Neural progenitor cell (in vitro differentiated cells): ENCODE measurements around the gene LARGE1. TPM values are rescaled to one million over a fixed set of nuclear protein-coding genes. Genes with fewer than 3 reads are reported as not detected.

Experiments
- DNase-seq: peaks from one replicate; pipeline ENCODE4 v3.0.0-alpha.2; 2016; ENCODE audit warnings: low spot score
- H2AFZ ChIP-seq: fragments of 200-600 bp; sonication (generic); replicated peaks from 2 replicates; pipeline ENCODE4 v1.6.1; 2016; ENCODE audit warnings: antibody characterized with exemption
- H3F3A ChIP-seq: fragments of 200-600 bp; sonication (generic); 2 replicates; pipeline ENCODE4 v1.6.1; 2016; ENCODE audit warnings: antibody characterized with exemption, low read depth
- H3K27ac ChIP-seq: fragments of 200-600 bp; sonication (generic); 2 replicates; pipeline ENCODE4 v1.5.1; 2016; ENCODE audit warnings: mild to moderate bottlenecking
- H3K27me3 ChIP-seq: fragments of 200-600 bp; sonication (generic); 2 replicates; pipeline ENCODE4 v1.6.1; 2016; ENCODE audit warnings: mild to moderate bottlenecking, moderate library complexity
- H3K36me3 ChIP-seq: fragments of 200-600 bp; sonication (generic); 2 replicates; pipeline ENCODE4 v1.5.1; 2016
- H3K4me1 ChIP-seq: fragments of 200-600 bp; sonication (generic); 2 replicates; pipeline ENCODE4 v1.6.1; 2016; ENCODE audit warnings: mixed run types
- H3K4me2 ChIP-seq: fragments of 200-600 bp; sonication (generic); 2 replicates; pipeline ENCODE4 v1.6.1; 2016
- H3K4me3 ChIP-seq: fragments of 200-600 bp; sonication (generic); 2 replicates; pipeline ENCODE4 v1.5.1; 2016
- H3K79me2 ChIP-seq: fragments of 200-600 bp; sonication (generic); 2 replicates; pipeline ENCODE4 v1.6.1; 2016; ENCODE audit warnings: low read depth
- H3K9ac ChIP-seq: fragments of 200-600 bp; sonication (generic); 2 replicates; pipeline ENCODE4 v1.6.1; 2016
- H3K9me3 ChIP-seq: fragments of 200-600 bp; sonication (generic); 2 replicates; pipeline ENCODE4 v1.5.1; 2016; ENCODE audit warnings: low read depth
- H4K20me1 ChIP-seq: fragments of 200-600 bp; sonication (generic); 2 replicates; pipeline ENCODE4 v1.6.1; 2016; ENCODE audit warnings: low read depth
- H3K27ac Mint-ChIP-seq: 3 replicates; pipeline ENCODE4 v1.8.0; 2021; ENCODE audit warnings: mixed read lengths
- H3K27me3 Mint-ChIP-seq: 2 replicates; pipeline ENCODE4 v1.8.0; 2022; ENCODE audit warnings: low read depth, mild to moderate bottlenecking, inconsistent platforms, moderate library complexity, mixed read lengths; ENCODE audit not compliant: insufficient read depth
- H3K36me3 Mint-ChIP-seq: 3 replicates; pipeline ENCODE4 v1.8.0; 2021; ENCODE audit warnings: mixed read lengths
- H3K4me1 Mint-ChIP-seq: 3 replicates; pipeline ENCODE4 v1.8.0; 2021; ENCODE audit warnings: mixed read lengths
- H3K4me3 Mint-ChIP-seq: 3 replicates; pipeline ENCODE4 v1.8.0; 2021; ENCODE audit warnings: mild to moderate bottlenecking, moderate library complexity, mixed read lengths
- H3K9me3 Mint-ChIP-seq: 3 replicates; pipeline ENCODE4 v1.8.0; 2020; ENCODE audit warnings: mixed read lengths
- EZH2 ChIP-seq: fragments of 200-600 bp; sonication (generic); IDR thresholded peaks from 2 replicates; pipeline ENCODE4 v1.6.1; 2017; ENCODE audit warnings: antibody characterized with exemption, mild to moderate bottlenecking, moderate library complexity
- EZH2phosphoT487 ChIP-seq: fragments of 200-600 bp; sonication (generic); IDR thresholded peaks from 2 replicates; pipeline ENCODE4 v1.6.1; 2017; ENCODE audit warnings: antibody characterized with exemption
- total RNA-seq: library from RNA; depleted of rRNA; stranded (reverse); fragments of >200 nt; gene quantifications from 2 replicates; pipeline ENCODE4 v1.2.3, GENCODE V29; 2015; ENCODE audit warnings: low replicate concordance
- TF ChIP-seq, protein P1 (sequence below): fragments of 200-600 bp; sonication (generic); IDR thresholded peaks from 2 replicates; pipeline ENCODE4 v1.5.1; 2017; ENCODE audit warnings: antibody characterized with exemption, mild to moderate bottlenecking

Gene LARGE1
- total RNA-seq, 1 donor from 2014 or later = 24.9 TPM

DNA sequence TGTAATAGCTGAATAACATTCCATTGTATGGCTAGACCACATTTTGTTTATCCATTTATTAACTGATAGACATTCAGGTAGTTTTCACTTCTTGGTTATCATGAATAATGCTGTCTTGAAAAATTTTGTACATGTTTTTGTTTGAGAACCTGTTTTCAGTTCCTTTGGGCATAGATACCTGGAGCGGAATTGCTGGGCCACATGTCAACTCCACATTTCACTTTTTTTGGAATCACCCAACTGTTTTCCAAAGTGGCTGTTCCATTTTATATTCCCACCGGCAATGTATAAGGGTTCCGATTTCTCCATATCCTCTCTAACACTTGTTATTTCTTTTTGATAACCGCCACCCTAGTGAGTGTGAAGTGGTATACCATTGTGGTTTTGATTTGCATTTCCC lies 184.3 kb downstream of the LARGE1 start:
- Histone ChIP-seq H3K9ac (no peak overlapping the region), H3F3A (peaks cover 36% of the 10 kb centered on the region), H3K27me3 (no peaks in the 10 kb centered on the region), H3K4me2 (no peak overlapping the region), H3K79me2 (peaks cover 59% of the 10 kb centered on the region), H4K20me1 (no peaks in the 10 kb centered on the region), H3K4me1 (peaks cover 60% of the 10 kb centered on the region), H3K9me3 (no peaks in the 10 kb centered on the region), H3K4me3 (no peak overlapping the region), H3K36me3 (peaks cover 8% of the 10 kb centered on the region), H3K27ac (no peak overlapping the region), H2AFZ (no peak overlapping the region)
- no peak for DNase-seq
- Mint-ChIP-seq H3K9me3 (peaks cover 13% of the 10 kb centered on the region), H3K4me1 (peaks cover 51% of the 10 kb centered on the region), H3K27ac (no peak overlapping the region), H3K27me3 (peaks cover 4% of the 10 kb centered on the region), H3K4me3 (no peak overlapping the region), H3K36me3 (peaks cover 29% of the 10 kb centered on the region)
- TF ChIP-seq, protein P1, sequence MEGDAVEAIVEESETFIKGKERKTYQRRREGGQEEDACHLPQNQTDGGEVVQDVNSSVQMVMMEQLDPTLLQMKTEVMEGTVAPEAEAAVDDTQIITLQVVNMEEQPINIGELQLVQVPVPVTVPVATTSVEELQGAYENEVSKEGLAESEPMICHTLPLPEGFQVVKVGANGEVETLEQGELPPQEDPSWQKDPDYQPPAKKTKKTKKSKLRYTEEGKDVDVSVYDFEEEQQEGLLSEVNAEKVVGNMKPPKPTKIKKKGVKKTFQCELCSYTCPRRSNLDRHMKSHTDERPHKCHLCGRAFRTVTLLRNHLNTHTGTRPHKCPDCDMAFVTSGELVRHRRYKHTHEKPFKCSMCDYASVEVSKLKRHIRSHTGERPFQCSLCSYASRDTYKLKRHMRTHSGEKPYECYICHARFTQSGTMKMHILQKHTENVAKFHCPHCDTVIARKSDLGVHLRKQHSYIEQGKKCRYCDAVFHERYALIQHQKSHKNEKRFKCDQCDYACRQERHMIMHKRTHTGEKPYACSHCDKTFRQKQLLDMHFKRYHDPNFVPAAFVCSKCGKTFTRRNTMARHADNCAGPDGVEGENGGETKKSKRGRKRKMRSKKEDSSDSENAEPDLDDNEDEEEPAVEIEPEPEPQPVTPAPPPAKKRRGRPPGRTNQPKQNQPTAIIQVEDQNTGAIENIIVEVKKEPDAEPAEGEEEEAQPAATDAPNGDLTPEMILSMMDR = no peak
- TF ChIP-seq EZH2 = no peak
- TF ChIP-seq EZH2phosphoT487 = no peak

DNA sequence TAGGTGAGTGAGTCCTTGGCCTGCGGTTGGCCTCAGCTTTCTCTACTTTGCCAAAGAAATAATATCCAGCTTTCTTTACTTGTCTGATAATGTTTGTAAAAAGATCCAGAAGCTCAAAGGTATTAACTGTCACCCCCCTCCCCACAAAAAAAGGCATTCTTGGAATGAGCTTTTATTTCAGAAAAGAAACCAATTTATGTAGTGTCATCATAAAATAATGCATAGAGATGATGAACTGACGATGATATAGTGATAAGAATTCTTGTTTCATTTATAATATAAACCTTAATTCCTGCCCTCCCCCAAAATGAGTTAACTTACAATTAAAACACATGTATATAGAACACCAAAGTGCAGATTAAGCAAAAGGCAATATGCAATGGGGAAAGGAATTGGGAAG lies 191.4 kb downstream of the LARGE1 start:
- no peak overlapping the region for H3K27ac ChIP-seq
- peaks cover 2% of the 10 kb centered on the region for H3K9me3 Mint-ChIP-seq
- H3K79me2 ChIP-seq = peaks cover 29% of the 10 kb centered on the region
- no peaks in the 10 kb centered on the region for H3K9me3 ChIP-seq
- no peaks in the 10 kb centered on the region for H3K36me3 ChIP-seq
- no peak overlapping the region for H3K4me2 ChIP-seq
- TF ChIP-seq, protein P1 = no peak
- no peak for TF ChIP-seq EZH2phosphoT487
- no peak for TF ChIP-seq EZH2
- no peak overlapping the region for H3K9ac ChIP-seq
- no peak overlapping the region for H3K27ac Mint-ChIP-seq
- no peaks in the 10 kb centered on the region for H3F3A ChIP-seq
- peaks cover 11% of the 10 kb centered on the region for H3K36me3 Mint-ChIP-seq
- no peak overlapping the region for H2AFZ ChIP-seq
- H3K4me1 ChIP-seq = peaks cover 13% of the 10 kb centered on the region
- no peak for DNase-seq
- no peak overlapping the region for H3K4me3 ChIP-seq
- H4K20me1 ChIP-seq = peaks cover 6% of the 10 kb centered on the region
- H3K4me3 Mint-ChIP-seq = no peak overlapping the region
- peaks cover 22% of the 10 kb centered on the region for H3K4me1 Mint-ChIP-seq
- no peaks in the 10 kb centered on the region for H3K27me3 Mint-ChIP-seq
- no peaks in the 10 kb centered on the region for H3K27me3 ChIP-seq

DNA sequence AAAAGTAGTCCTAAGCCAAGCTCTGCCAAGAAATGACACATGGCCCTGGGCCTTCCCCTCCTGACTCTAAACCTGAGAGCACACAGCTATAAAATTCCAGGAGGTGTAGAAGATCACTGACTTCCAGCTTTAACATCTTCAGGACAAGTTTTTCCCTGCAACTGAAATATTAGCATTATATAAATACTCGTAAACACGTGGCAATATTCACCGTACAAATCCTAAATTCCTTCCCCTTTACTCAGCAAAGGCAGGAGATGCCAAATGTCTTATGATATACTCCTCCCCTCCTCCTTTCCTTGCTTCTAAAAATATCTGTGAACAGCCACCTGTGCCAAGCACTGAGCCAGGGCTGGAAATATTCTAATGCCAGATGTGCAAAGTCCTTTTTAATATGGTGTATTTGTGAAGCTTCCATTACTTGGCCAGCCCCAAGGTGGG lies 194.0 kb downstream of the LARGE1 start:
- no peaks in the 10 kb centered on the region for H3K27me3 ChIP-seq
- H3K27me3 Mint-ChIP-seq = no peaks in the 10 kb centered on the region
- H2AFZ ChIP-seq = no peak overlapping the region
- peaks cover 19% of the 10 kb centered on the region for H3K79me2 ChIP-seq
- peaks cover 37% of the 10 kb centered on the region for H3K4me1 Mint-ChIP-seq
- H3K27ac ChIP-seq = no peak overlapping the region
- H4K20me1 ChIP-seq = peaks cover 6% of the 10 kb centered on the region
- no peak overlapping the region for H3K4me3 ChIP-seq
- TF ChIP-seq EZH2 (no peak), EZH2phosphoT487 (no peak)
- TF ChIP-seq, protein P1 = no peak
- H3F3A ChIP-seq = peaks cover 12% of the 10 kb centered on the region
- peaks cover 19% of the 10 kb centered on the region for H3K4me1 ChIP-seq
- H3K9me3 Mint-ChIP-seq = peaks cover 5% of the 10 kb centered on the region
- H3K36me3 Mint-ChIP-seq = peaks cover 18% of the 10 kb centered on the region
- no peak overlapping the region for H3K27ac Mint-ChIP-seq
- no peak for DNase-seq
- H3K36me3 ChIP-seq = no peaks in the 10 kb centered on the region
- no peak overlapping the region for H3K4me3 Mint-ChIP-seq
- no peak overlapping the region for H3K9ac ChIP-seq
- H3K9me3 ChIP-seq = no peaks in the 10 kb centered on the region
- H3K4me2 ChIP-seq = no peak overlapping the region
